Stimulated activated CD8-positive, alpha-beta memory T cell treated with anti-CD3 and anti-CD28 coated beads, Interleukin-12 subunit alpha, Interleukin-12 subunit beta, amount 100 ng/mL, for 4 hours (primary cell): ENCODE data around the gene TOX2.

Experiments used
- DNase-seq: peaks from one replicate; pipeline ENCODE4 v3.0.0-alpha.2; 2020; ENCODE audit warnings: low read depth

Gene TOX2

GRCh38 chr20:44104798-44105517 is 190.3 kb downstream of the TOX2 start:
- DNase-seq: no peak

- DNase-seq: no peak
Measured at GRCh38 chr20:44106615-44107014, 192.0 kb downstream of the TOX2 start.

- no peak for DNase-seq
Measured at GRCh38 chr20:44109951-44110361, 195.3 kb downstream of the TOX2 start.

- no peak for DNase-seq
Measured at GRCh38 chr20:44110816-44111568, 196.3 kb downstream of the TOX2 start.

- DNase-seq: no peak
Measured at GRCh38 chr20:44111712-44112335, 197.2 kb downstream of the TOX2 start.

GRCh38 chr20:44112456-44112855 is 197.8 kb downstream of the TOX2 start:
- DNase-seq: no peak

GRCh38 chr20:44112889-44113617 is 198.4 kb downstream of the TOX2 start:
- DNase-seq: no peak

- no peak for DNase-seq
Measured at GRCh38 chr20:44113618-44114376, 199.1 kb downstream of the TOX2 start.

GRCh38 chr20:44115181-44115580 is 200.5 kb downstream of the TOX2 start:
- no peak for DNase-seq

- no peak for DNase-seq
Measured at GRCh38 chr20:44115762-44116644, 201.4 kb downstream of the TOX2 start.

GRCh38 chr20:44117296-44118184 is 202.9 kb downstream of the TOX2 start:
- no peak for DNase-seq

GRCh38 chr20:44118185-44119033 is 203.8 kb downstream of the TOX2 start:
- DNase-seq: no peak
